NCI-H345 (cell line): ENCODE measurements around the gene NADK.
"Not testable (repeated sequence)": the region's sequence is repeated elsewhere in the genome, so short reads cannot be mapped to it uniquely, and the experiment has no call there.

Experiments
- DNase-seq: peaks from one replicate; lab custom pipeline; 2025; lab: John Stamatoyannopoulos, UW

Gene NADK

GRCh38 chr1:1763657-1764621 is 14.3 kb downstream of the NADK start:
- DNase-seq: peak; percentile 48

- no peak for DNase-seq
Observed at GRCh38 chr1:1761504-1762376, 16.5 kb downstream of the NADK start.

GRCh38 chr1:1760715-1761114 is 17.6 kb downstream of the NADK start:
- DNase-seq: no peak

- no peak for DNase-seq
Observed at GRCh38 chr1:1760345-1760650, 18.0 kb downstream of the NADK start.

- no peak for DNase-seq
Observed at GRCh38 chr1:1759456-1760344, 18.6 kb downstream of the NADK start.

GRCh38 chr1:1758692-1759455 is 19.4 kb downstream of the NADK start:
- DNase-seq: no peak

- DNase-seq: no peak
Observed at GRCh38 chr1:1758059-1758621, 20.1 kb downstream of the NADK start.

GRCh38 chr1:1757422-1758058 is 20.7 kb downstream of the NADK start:
- no peak for DNase-seq

GRCh38 chr1:1756661-1757421 is 21.4 kb downstream of the NADK start:
- DNase-seq: no peak

GRCh38 chr1:1755852-1756251 is 22.4 kb downstream of the NADK start:
- DNase-seq: no peak

GRCh38 chr1:1755426-1755825 is 22.8 kb downstream of the NADK start:
- DNase-seq: no peak

GRCh38 chr1:1754051-1754815 is 24.0 kb downstream of the NADK start:
- DNase-seq: no peak

- DNase-seq: no peak
Observed at GRCh38 chr1:1753607-1754005, 24.7 kb downstream of the NADK start.

GRCh38 chr1:1752636-1753606 is 25.3 kb downstream of the NADK start:
- DNase-seq: no peak

- DNase-seq: no peak
Observed at GRCh38 chr1:1752190-1752589, 26.1 kb downstream of the NADK start.

- not testable (repeated sequence) for DNase-seq
Observed at GRCh38 chr1:1749941-1750340, 28.3 kb downstream of the NADK start.

GRCh38 chr1:1748686-1749321 is 29.5 kb downstream of the NADK start:
- DNase-seq: no peak
